Measurements from ENCODE around the gene DENND4B. TPM values are rescaled to one million over a fixed set of nuclear protein-coding genes. Genes with fewer than 3 reads are reported as not detected.

Gene DENND4B
- total RNA-seq, 4 donors from 2014 or later = 18.4 to 31.1 (median 20.5) TPM

DNA sequence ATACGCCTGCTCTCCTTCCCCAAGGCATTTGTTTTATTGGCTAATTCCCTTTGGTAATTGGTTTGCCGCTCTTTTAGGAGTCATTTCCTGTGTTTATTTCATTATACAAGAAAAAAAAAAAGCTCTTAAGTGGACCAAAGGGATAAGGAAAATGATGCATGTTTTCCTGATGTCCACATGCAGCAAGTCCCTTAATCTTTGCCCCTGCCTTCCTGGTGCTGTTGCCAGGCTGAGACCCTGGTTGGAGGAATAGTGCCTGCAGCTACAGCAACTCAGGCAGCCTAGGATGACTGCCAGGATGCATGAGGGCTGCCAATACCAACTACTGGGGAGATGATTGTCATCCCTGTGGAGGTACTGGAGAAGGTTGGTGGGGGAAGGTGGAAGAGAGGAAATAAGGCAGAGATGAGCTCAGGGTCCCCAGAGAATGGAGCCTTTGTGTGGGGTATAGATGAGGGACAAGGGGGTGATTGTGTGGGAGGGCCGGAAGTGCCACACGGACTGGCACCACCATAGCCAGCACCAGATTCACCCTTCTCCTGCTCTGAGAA is 17.7 kb downstream of the DENND4B start:
- TF ChIP-seq POLR2A (IDR thresholded peaks at IDR 0.05) = no peak
- TF ChIP-seq, protein P1, sequence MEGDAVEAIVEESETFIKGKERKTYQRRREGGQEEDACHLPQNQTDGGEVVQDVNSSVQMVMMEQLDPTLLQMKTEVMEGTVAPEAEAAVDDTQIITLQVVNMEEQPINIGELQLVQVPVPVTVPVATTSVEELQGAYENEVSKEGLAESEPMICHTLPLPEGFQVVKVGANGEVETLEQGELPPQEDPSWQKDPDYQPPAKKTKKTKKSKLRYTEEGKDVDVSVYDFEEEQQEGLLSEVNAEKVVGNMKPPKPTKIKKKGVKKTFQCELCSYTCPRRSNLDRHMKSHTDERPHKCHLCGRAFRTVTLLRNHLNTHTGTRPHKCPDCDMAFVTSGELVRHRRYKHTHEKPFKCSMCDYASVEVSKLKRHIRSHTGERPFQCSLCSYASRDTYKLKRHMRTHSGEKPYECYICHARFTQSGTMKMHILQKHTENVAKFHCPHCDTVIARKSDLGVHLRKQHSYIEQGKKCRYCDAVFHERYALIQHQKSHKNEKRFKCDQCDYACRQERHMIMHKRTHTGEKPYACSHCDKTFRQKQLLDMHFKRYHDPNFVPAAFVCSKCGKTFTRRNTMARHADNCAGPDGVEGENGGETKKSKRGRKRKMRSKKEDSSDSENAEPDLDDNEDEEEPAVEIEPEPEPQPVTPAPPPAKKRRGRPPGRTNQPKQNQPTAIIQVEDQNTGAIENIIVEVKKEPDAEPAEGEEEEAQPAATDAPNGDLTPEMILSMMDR (IDR thresholded peaks at IDR 0.05) = no peak

GRCh38 chr1:153928245-153928644 is 18.3 kb downstream of the DENND4B start:
- H3K4me3 ChIP-seq (ENCODE audit: low read depth, poor library complexity, severe bottlenecking) = no peak overlapping the region
- DNase-seq (ENCODE audit: low spot score in 2 of 2) = no peak
- no peak for TF ChIP-seq POLR2A (IDR thresholded peaks at IDR 0.05)
- TF ChIP-seq, protein P1 (IDR thresholded peaks at IDR 0.05) = no peak
- 83 to 88% methylated on average over 1 of the region's 1 CpG for WGBS, 2 donors
- intact Hi-C loops (cut with DNase I; ENCODE audit: low total_unique reads) = no loop called here

More for the DNA sequence above, 17.7 kb downstream of the DENND4B start:
- WGBS, 2 donors = 52 to 53% methylated on average over 4 of the region's 4 CpGs
- H3K4me3 ChIP-seq (ENCODE audit: low read depth, poor library complexity, severe bottlenecking) = no peak overlapping the region
- intact Hi-C loops (cut with DNase I; ENCODE audit: low total_unique reads) = no loop called here
- DNase-seq (ENCODE audit: low spot score in 2 of 2) = no peak

GRCh38 chr1:153926405-153926804 is 20.1 kb downstream of the DENND4B start:
- intact Hi-C loops (cut with DNase I; ENCODE audit: low total_unique reads) = no loop called here

GRCh38 chr1:153922972-153923925 is 23.3 kb downstream of the DENND4B start, which contains the start of gene GATAD2B:
GATAD2B (minus strand) TSS chr1:153922972; CDS start chr1:153828347, 94,625 bp downstream.
- peak; percentile 99 to 100 for DNase-seq (ENCODE audit: low spot score in 2 of 2)
- peak within 1 kb of the TSS; percentile 94 for H3K4me3 ChIP-seq (ENCODE audit: low read depth, poor library complexity, severe bottlenecking)
- TF ChIP-seq POLR2A (IDR thresholded peaks at IDR 0.05) = no peak
- TF ChIP-seq, protein P1 (IDR thresholded peaks at IDR 0.05) = no peak
- WGBS, 2 donors = 0 to 1% methylated on average over 53 of the region's 53 CpGs
- intact Hi-C loops (cut with DNase I; ENCODE audit: low total_unique reads) = no loop called here

More at GRCh38 chr1:153926405-153926804, 20.1 kb downstream of the DENND4B start:
- no peak for TF ChIP-seq POLR2A (IDR thresholded peaks at IDR 0.05)
- TF ChIP-seq, protein P1 (IDR thresholded peaks at IDR 0.05) = no peak
- H3K4me3 ChIP-seq (ENCODE audit: low read depth, poor library complexity, severe bottlenecking) = no peak overlapping the region
- DNase-seq (ENCODE audit: low spot score in 2 of 2) = no peak
- 81% methylated on average over 4 of the region's 4 CpGs for WGBS, 2 donors

GRCh38 chr1:153922076-153922971 is 24.2 kb downstream of the DENND4B start:
- DNase-seq (ENCODE audit: low spot score in 2 of 2) = peak in 1 of 2 donors; percentile 91
- 1% methylated on average over 33 to 72 of the region's 86 CpGs for WGBS, 2 donors
- intact Hi-C loops (cut with DNase I; ENCODE audit: low total_unique reads) = no loop called here
- TF ChIP-seq POLR2A (IDR thresholded peaks at IDR 0.05) = no peak
- TF ChIP-seq, protein P1 (IDR thresholded peaks at IDR 0.05) = no peak
- peak overlapping the region; percentile 94 for H3K4me3 ChIP-seq (ENCODE audit: low read depth, poor library complexity, severe bottlenecking)

Data from lower leg skin (tissue), 4 donors.